ENCODE data around the gene LAMB3.

Gene LAMB3

DNA sequence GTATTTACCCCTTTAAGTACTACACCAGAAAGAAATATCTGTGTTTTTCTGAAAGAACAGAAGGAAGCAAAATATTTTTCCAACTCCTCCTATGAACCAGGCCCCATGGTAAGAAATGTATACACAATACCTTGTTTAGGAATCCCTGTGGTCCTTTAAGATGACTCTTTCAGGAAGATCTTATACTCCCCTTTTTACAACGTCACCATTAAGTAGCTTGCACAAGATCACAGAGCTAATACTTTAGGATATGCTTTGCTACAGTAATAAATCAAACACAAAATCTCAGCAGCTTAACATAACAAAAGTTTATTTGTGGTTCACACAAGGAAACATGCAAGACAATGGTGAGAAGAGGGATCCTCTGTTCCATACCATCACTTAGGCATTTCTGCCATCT, 8.8 kb upstream of the LAMB3 start:
- Histone ChIP-seq H2BK120ac (ENCODE audit: insufficient read depth, low read length, poor library complexity) (no peak overlapping the region), H2AFZ (ENCODE audit: insufficient read depth, low read length, poor library complexity) (no peak overlapping the region), H3K9ac (ENCODE audit: low read length) (no peak overlapping the region), H3K9me3 (ENCODE audit: insufficient read depth, low read depth, low read length) (no peaks in the 10 kb centered on the region), H3K4me3 (ENCODE audit: low read depth, low read length) (no peak overlapping the region), H2AK5ac (ENCODE audit: low read length) (no peak overlapping the region), H3K79me2 (ENCODE audit: control insufficient read depth, insufficient read depth, low read length, poor library complexity) (no peaks in the 10 kb centered on the region), H3K4ac (ENCODE audit: low read depth, low read length) (no peak overlapping the region), H3K27ac (ENCODE audit: low read depth, low read length) (no peak overlapping the region), H4K91ac (ENCODE audit: low read depth, low read length) (no peak overlapping the region), H3K23ac (ENCODE audit: low read length) (no peak overlapping the region), H2BK12ac (ENCODE audit: low read length) (no peak overlapping the region), H3K4me2 (ENCODE audit: low read length) (no peak overlapping the region), H2BK5ac (ENCODE audit: low read depth, low read length, poor library complexity) (no peak overlapping the region), H3K36me3 (ENCODE audit: control insufficient read depth in 1 of 2, insufficient read depth in 2 of 2, low read length in 2 of 2) (no peaks in the 10 kb centered on the region), H4K8ac (ENCODE audit: low read depth, low read length) (no peak overlapping the region), H3K79me1 (ENCODE audit: low read length) (no peaks in the 10 kb centered on the region), H3K27me3 (ENCODE audit: insufficient read depth, low read length) (no peaks in the 10 kb centered on the region), H3K4me1 (ENCODE audit: control insufficient read depth in 1 of 2, insufficient read depth in 2 of 2, low read length in 2 of 2) (peaks cover 0 to 4% of the 10 kb centered on the region in 2 experiments), H3K18ac (ENCODE audit: low read length) (no peak overlapping the region), H3K14ac (ENCODE audit: low read length) (no peak overlapping the region), H4K12ac (ENCODE audit: low read depth, low read length) (no peak overlapping the region)
- no CpG with 5 or more reads among the region's 1 CpG for WGBS (ENCODE audit: extremely low coverage, insufficient coverage, insufficient read length)
- no peak for DNase-seq

DNA sequence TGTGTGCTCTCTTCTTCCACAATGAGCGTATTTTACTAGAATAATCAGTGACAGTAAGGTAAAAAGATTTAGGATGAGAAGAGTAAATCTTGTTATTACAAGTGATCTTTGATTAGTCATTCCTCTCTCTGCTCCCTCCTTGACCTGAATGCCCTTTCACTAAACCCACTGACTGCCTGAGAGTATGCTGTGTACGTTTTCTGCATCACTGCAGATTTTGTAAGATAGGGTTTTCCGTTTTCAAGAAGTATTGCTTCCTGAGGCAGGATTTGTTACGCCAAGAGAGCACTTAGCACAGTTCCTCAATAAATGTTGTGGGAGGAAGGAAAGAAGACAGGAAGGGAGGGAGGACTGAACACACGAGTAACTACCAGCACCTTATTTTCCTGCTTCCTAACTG, 7.7 kb upstream of the LAMB3 start:
- H2BK12ac ChIP-seq (ENCODE audit: low read length): no peak overlapping the region
- no peak overlapping the region for H3K23ac ChIP-seq (ENCODE audit: low read length)
- peaks cover 0 to 7% of the 10 kb centered on the region in 2 experiments for H3K4me1 ChIP-seq (ENCODE audit: control insufficient read depth in 1 of 2, insufficient read depth in 2 of 2, low read length in 2 of 2)
- DNase-seq: peak in 1 of 2 donors; percentile 39
- WGBS (ENCODE audit: extremely low coverage, insufficient coverage, insufficient read length): no CpG with 5 or more reads among the region's 5 CpGs
- H3K18ac ChIP-seq (ENCODE audit: low read length): no peak overlapping the region
- H3K79me1 ChIP-seq (ENCODE audit: low read length): no peaks in the 10 kb centered on the region
- no peak overlapping the region for H3K4me3 ChIP-seq (ENCODE audit: low read depth, low read length)
- no peak overlapping the region for H3K4ac ChIP-seq (ENCODE audit: low read depth, low read length)
- H2AFZ ChIP-seq (ENCODE audit: insufficient read depth, low read length, poor library complexity): no peak overlapping the region
- H3K9me3 ChIP-seq (ENCODE audit: insufficient read depth, low read depth, low read length): no peaks in the 10 kb centered on the region
- no peak overlapping the region for H4K12ac ChIP-seq (ENCODE audit: low read depth, low read length)
- no peak overlapping the region for H2AK5ac ChIP-seq (ENCODE audit: low read length)
- H3K27ac ChIP-seq (ENCODE audit: low read depth, low read length): no peak overlapping the region
- no peak overlapping the region for H3K9ac ChIP-seq (ENCODE audit: low read length)
- no peaks in the 10 kb centered on the region for H3K27me3 ChIP-seq (ENCODE audit: insufficient read depth, low read length)
- H3K79me2 ChIP-seq (ENCODE audit: control insufficient read depth, insufficient read depth, low read length, poor library complexity): no peaks in the 10 kb centered on the region
- no peaks in the 10 kb centered on the region for H3K36me3 ChIP-seq (ENCODE audit: control insufficient read depth in 1 of 2, insufficient read depth in 2 of 2, low read length in 2 of 2)
- H2BK120ac ChIP-seq (ENCODE audit: insufficient read depth, low read length, poor library complexity): no peak overlapping the region
- no peak overlapping the region for H4K91ac ChIP-seq (ENCODE audit: low read depth, low read length)
- no peak overlapping the region for H4K8ac ChIP-seq (ENCODE audit: low read depth, low read length)
- no peak overlapping the region for H3K4me2 ChIP-seq (ENCODE audit: low read length)
- H3K14ac ChIP-seq (ENCODE audit: low read length): no peak overlapping the region
- H2BK5ac ChIP-seq (ENCODE audit: low read depth, low read length, poor library complexity): no peak overlapping the region

DNA sequence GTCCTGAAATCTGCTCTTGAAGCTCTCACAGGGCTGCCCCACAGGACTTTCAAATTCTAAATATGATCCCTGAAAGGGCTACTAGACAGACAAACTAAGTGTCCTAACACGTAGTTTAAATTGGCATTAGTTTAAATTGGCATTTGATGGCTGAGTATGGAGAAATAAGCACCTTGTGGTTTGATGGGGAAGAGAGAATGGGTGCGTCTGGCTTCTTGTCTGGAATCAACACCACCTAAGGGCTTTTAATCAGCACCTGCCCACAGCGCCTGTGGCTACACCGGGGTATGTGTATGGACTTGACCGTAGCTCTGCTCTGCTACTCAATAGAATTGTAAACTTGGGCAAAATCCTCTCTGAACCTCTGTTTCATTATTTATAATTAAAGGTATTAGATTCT, 5.7 kb upstream of the LAMB3 start:
- WGBS (ENCODE audit: extremely low coverage, insufficient coverage, insufficient read length): no CpG with 5 or more reads among the region's 5 CpGs
- Histone ChIP-seq H3K79me2 (ENCODE audit: control insufficient read depth, insufficient read depth, low read length, poor library complexity) (no peaks in the 10 kb centered on the region), H2AK5ac (ENCODE audit: low read length) (no peak overlapping the region), H3K23ac (ENCODE audit: low read length) (no peak overlapping the region), H4K12ac (ENCODE audit: low read depth, low read length) (no peak overlapping the region), H2BK120ac (ENCODE audit: insufficient read depth, low read length, poor library complexity) (no peak overlapping the region), H3K4me2 (ENCODE audit: low read length) (no peak overlapping the region), H3K4me3 (ENCODE audit: low read depth, low read length) (no peak overlapping the region), H4K91ac (ENCODE audit: low read depth, low read length) (no peak overlapping the region), H3K18ac (ENCODE audit: low read length) (no peak overlapping the region), H3K36me3 (ENCODE audit: control insufficient read depth in 1 of 2, insufficient read depth in 2 of 2, low read length in 2 of 2) (no peaks in the 10 kb centered on the region), H3K27ac (ENCODE audit: low read depth, low read length) (no peak overlapping the region), H3K4ac (ENCODE audit: low read depth, low read length) (no peak overlapping the region), H3K27me3 (ENCODE audit: insufficient read depth, low read length) (no peaks in the 10 kb centered on the region), H3K4me1 (ENCODE audit: control insufficient read depth in 1 of 2, insufficient read depth in 2 of 2, low read length in 2 of 2) (peaks cover 4 to 12% of the 10 kb centered on the region in 2 experiments), H2BK12ac (ENCODE audit: low read length) (no peak overlapping the region), H2AFZ (ENCODE audit: insufficient read depth, low read length, poor library complexity) (no peak overlapping the region), H3K9ac (ENCODE audit: low read length) (no peak overlapping the region), H3K14ac (ENCODE audit: low read length) (no peak overlapping the region), H3K9me3 (ENCODE audit: insufficient read depth, low read depth, low read length) (no peaks in the 10 kb centered on the region), H2BK5ac (ENCODE audit: low read depth, low read length, poor library complexity) (no peak overlapping the region), H3K79me1 (ENCODE audit: low read length) (peaks cover 6% of the 10 kb centered on the region), H4K8ac (ENCODE audit: low read depth, low read length) (no peak overlapping the region)
- DNase-seq: no peak

DNA sequence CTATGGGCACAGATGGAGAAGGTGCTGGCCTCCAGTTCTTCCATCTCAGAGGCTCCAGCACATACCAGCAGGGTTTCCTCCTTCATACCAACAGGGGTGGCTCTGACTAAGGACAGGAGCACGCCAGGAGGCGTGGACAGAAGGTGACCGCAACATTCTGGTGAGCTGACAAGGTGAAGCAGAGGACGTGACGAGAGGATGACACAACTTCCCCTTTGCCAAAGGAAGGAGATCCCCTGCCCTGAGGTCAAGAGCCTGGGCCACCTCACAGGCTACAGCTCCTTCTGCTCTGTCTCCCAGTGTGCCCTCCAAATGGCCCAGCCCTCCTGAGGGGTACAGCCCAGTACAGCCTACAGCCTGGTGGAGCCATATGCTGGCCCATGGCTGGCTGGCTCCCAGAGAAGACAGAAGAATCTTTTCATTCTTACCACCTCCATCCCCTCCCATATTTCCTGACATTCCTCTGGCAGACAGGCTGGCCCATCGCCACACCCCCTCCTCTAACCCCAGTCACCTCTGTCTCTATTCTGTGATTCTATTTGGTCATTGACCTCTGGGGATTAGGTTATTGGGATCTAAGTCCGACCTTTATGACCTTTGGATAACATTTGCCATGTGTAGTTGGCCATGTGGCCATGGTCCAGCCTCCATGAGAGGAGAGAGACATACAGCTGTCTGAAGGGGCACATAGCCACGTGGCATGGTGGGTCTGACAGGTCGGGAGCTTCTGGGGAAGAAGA, 5.1 kb upstream of the LAMB3 start:
- Histone ChIP-seq H3K36me3 (ENCODE audit: control insufficient read depth in 1 of 2, insufficient read depth in 2 of 2, low read length in 2 of 2) (no peaks in the 10 kb centered on the region), H3K4me1 (ENCODE audit: control insufficient read depth in 1 of 2, insufficient read depth in 2 of 2, low read length in 2 of 2) (peaks cover 10 to 16% of the 10 kb centered on the region in 2 experiments), H2AFZ (ENCODE audit: insufficient read depth, low read length, poor library complexity) (no peak overlapping the region), H3K14ac (ENCODE audit: low read length) (no peak overlapping the region), H3K23ac (ENCODE audit: low read length) (no peak overlapping the region), H3K27me3 (ENCODE audit: insufficient read depth, low read length) (no peaks in the 10 kb centered on the region), H3K4ac (ENCODE audit: low read depth, low read length) (no peak overlapping the region), H3K79me2 (ENCODE audit: control insufficient read depth, insufficient read depth, low read length, poor library complexity) (no peaks in the 10 kb centered on the region), H3K4me2 (ENCODE audit: low read length) (no peak overlapping the region), H3K79me1 (ENCODE audit: low read length) (peaks cover 6% of the 10 kb centered on the region), H2BK12ac (ENCODE audit: low read length) (peak overlapping the region; percentile 17), H4K8ac (ENCODE audit: low read depth, low read length) (no peak overlapping the region), H4K91ac (ENCODE audit: low read depth, low read length) (no peak overlapping the region), H3K4me3 (ENCODE audit: low read depth, low read length) (no peak overlapping the region), H3K9ac (ENCODE audit: low read length) (no peak overlapping the region), H3K9me3 (ENCODE audit: insufficient read depth, low read depth, low read length) (no peaks in the 10 kb centered on the region), H3K27ac (ENCODE audit: low read depth, low read length) (no peak overlapping the region), H2BK120ac (ENCODE audit: insufficient read depth, low read length, poor library complexity) (no peak overlapping the region), H3K18ac (ENCODE audit: low read length) (no peak overlapping the region), H2BK5ac (ENCODE audit: low read depth, low read length, poor library complexity) (no peak overlapping the region), H4K12ac (ENCODE audit: low read depth, low read length) (no peak overlapping the region), H2AK5ac (ENCODE audit: low read length) (peak overlapping the region; percentile 59)
- DNase-seq: peak; percentile 66 to 95
- no CpG with 5 or more reads among the region's 9 CpGs for WGBS (ENCODE audit: extremely low coverage, insufficient coverage, insufficient read length)
